Upper lobe of right lung (tissue), 1 donor: ENCODE measurements around the gene AIPL1. TPM values are rescaled to one million over a fixed set of nuclear protein-coding genes. Genes with fewer than 3 reads are reported as not detected.
A peak's percentile ranks its signal among the peaks of the same experiment; 100 is the strongest.

Source experiments
- ATAC-seq: fragments of 200-7000 bp; cut with Tn5 transposase; one replicate; pipeline ENCODE4 v1.9.1; 2020; ENCODE audit warnings: mild to moderate bottlenecking, moderate library complexity
- DNase-seq: peaks from one replicate; pipeline ENCODE4 v3.0.0-alpha.2; 2020
- H3K27ac ChIP-seq: fragments of 200-600 bp; one replicate; pipeline ENCODE4 v1.8.0; 2022
- H3K27me3 ChIP-seq: fragments of 200-600 bp; one replicate; pipeline ENCODE4 v1.8.0; 2022; ENCODE audit warnings: mild to moderate bottlenecking
- H3K36me3 ChIP-seq: fragments of 200-600 bp; one replicate; pipeline ENCODE4 v1.8.0; 2022
- H3K4me1 ChIP-seq: fragments of 200-600 bp; one replicate; pipeline ENCODE4 v1.8.0; 2022
- H3K4me3 ChIP-seq: fragments of 200-600 bp; one replicate; pipeline ENCODE4 v1.8.0; 2022; ENCODE audit warnings: mild to moderate bottlenecking
- H3K9me3 ChIP-seq: fragments of 200-600 bp; one replicate; pipeline ENCODE4 v1.8.0; 2022
- intact Hi-C: fragments of 100-400 bp; cut with DNase I; formaldehyde crosslinking; loops from one replicate; pipeline ENCODE4 v1.11.0; 2022
- total RNA-seq: library from RNA; stranded (reverse); fragmentation: NEBNext Ultra II Directional; extraction: Animal tissue kit (Norgen Biotek cat#: 25700); gene quantifications from one replicate; pipeline ENCODE4 v1.2.1, GENCODE V29; 2021
- TF ChIP-seq, protein P1 (sequence below): fragments of 200-600 bp; IDR thresholded peaks from one replicate; pipeline ENCODE4 v1.8.0; 2022; ENCODE audit warnings: antibody characterized with exemption
- donor health status: DM: no; HTN: yes; CAD: no; lungs with severe emphysema.

AIPL1 gene
- total RNA-seq, 1 donor from 2014 or later: not detected

- no peaks in the 10 kb centered on the region for H3K9me3 ChIP-seq
- H3K27ac ChIP-seq: no peak overlapping the region
- no peak for DNase-seq
- no peaks in the 10 kb centered on the region for H3K4me1 ChIP-seq
- TF ChIP-seq, protein P1, sequence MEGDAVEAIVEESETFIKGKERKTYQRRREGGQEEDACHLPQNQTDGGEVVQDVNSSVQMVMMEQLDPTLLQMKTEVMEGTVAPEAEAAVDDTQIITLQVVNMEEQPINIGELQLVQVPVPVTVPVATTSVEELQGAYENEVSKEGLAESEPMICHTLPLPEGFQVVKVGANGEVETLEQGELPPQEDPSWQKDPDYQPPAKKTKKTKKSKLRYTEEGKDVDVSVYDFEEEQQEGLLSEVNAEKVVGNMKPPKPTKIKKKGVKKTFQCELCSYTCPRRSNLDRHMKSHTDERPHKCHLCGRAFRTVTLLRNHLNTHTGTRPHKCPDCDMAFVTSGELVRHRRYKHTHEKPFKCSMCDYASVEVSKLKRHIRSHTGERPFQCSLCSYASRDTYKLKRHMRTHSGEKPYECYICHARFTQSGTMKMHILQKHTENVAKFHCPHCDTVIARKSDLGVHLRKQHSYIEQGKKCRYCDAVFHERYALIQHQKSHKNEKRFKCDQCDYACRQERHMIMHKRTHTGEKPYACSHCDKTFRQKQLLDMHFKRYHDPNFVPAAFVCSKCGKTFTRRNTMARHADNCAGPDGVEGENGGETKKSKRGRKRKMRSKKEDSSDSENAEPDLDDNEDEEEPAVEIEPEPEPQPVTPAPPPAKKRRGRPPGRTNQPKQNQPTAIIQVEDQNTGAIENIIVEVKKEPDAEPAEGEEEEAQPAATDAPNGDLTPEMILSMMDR: no peak
- no peaks in the 10 kb centered on the region for H3K27me3 ChIP-seq
- no peaks in the 10 kb centered on the region for H3K36me3 ChIP-seq
- intact Hi-C loops: no loop called here
- no peak overlapping the region for H3K4me3 ChIP-seq
- ATAC-seq: no peak
Measured at GRCh38 chr17:6474906-6475305, 40.0 kb upstream of the AIPL1 start.

- Histone ChIP-seq H3K27ac (no peak overlapping the region), H3K36me3 (no peaks in the 10 kb centered on the region), H3K9me3 (no peaks in the 10 kb centered on the region), H3K4me3 (no peak overlapping the region), H3K4me1 (no peaks in the 10 kb centered on the region), H3K27me3 (no peaks in the 10 kb centered on the region)
- no peak for DNase-seq
- TF ChIP-seq, protein P1: no peak
- no peak for ATAC-seq
- intact Hi-C loops: no loop called here
Measured at GRCh38 chr17:6474376-6474775, 39.5 kb upstream of the AIPL1 start.

- no peak overlapping the region for H3K4me3 ChIP-seq
- intact Hi-C loops: no loop called here
- no peaks in the 10 kb centered on the region for H3K4me1 ChIP-seq
- H3K27ac ChIP-seq: no peak overlapping the region
- no peaks in the 10 kb centered on the region for H3K36me3 ChIP-seq
- DNase-seq: peak; percentile 86
- TF ChIP-seq, protein P1: peak; percentile 96
- ATAC-seq: peak; percentile 92
- no peaks in the 10 kb centered on the region for H3K9me3 ChIP-seq
- H3K27me3 ChIP-seq: no peaks in the 10 kb centered on the region
Measured at GRCh38 chr17:6473128-6473767, 38.3 kb upstream of the AIPL1 start.

- Histone ChIP-seq H3K27ac (no peak overlapping the region), H3K4me3 (no peak overlapping the region), H3K36me3 (no peaks in the 10 kb centered on the region), H3K4me1 (no peaks in the 10 kb centered on the region), H3K9me3 (no peaks in the 10 kb centered on the region), H3K27me3 (no peaks in the 10 kb centered on the region)
- DNase-seq: no peak
- TF ChIP-seq, protein P1: no peak
- intact Hi-C loops: no loop called here
- ATAC-seq: no peak
Measured at GRCh38 chr17:6472517-6472916, 37.6 kb upstream of the AIPL1 start.

- Histone ChIP-seq H3K36me3 (no peaks in the 10 kb centered on the region), H3K9me3 (no peaks in the 10 kb centered on the region), H3K27me3 (no peaks in the 10 kb centered on the region), H3K4me1 (no peaks in the 10 kb centered on the region), H3K4me3 (no peak overlapping the region), H3K27ac (no peak overlapping the region)
- DNase-seq: no peak
- intact Hi-C loops: no loop called here
- ATAC-seq: no peak
- TF ChIP-seq, protein P1: no peak
Measured at GRCh38 chr17:6471531-6472465, 36.9 kb upstream of the AIPL1 start.
